GM12864 (cell line): ENCODE data around the gene CEP112.

Experiments used
- DNase-seq: peaks from one replicate; pipeline ENCODE4 v3.0.0-alpha.2; 2011; ENCODE audit warnings: low read depth
- H3K4me3 ChIP-seq: 2 replicates; pipeline ENCODE4 v1.5.1; 2011; ENCODE audit warnings: mild to moderate bottlenecking, low read depth, low read length, control low read depth
- TF ChIP-seq, protein P1 (sequence below): IDR thresholded peaks from 2 replicates; pipeline ENCODE4 v1.5.1; 2011; ENCODE audit warnings: low read depth, mild to moderate bottlenecking, moderate library complexity, low read length, control low read depth, inconsistent platforms; ENCODE audit errors: missing control alignments

CEP112 gene

DNA sequence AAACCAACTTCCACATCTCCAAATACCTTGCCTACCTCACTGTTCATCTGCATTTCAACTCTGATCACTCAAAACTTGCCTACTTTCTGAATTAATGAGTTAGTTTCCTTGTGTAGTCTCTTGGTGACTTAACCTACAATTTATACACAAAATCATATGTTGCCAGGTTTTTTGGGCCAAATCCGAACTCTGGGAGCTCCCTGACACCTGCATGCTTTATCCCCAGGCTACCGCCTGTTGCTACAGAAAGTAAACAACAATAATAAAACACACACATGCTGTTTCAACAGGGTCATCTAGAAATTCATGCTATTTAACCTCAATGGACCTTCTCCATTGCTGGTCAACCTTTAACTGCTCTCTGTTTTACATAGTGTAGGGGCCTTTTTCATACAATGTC lies 526.0 kb downstream of the CEP112 start:
- TF ChIP-seq, protein P1, sequence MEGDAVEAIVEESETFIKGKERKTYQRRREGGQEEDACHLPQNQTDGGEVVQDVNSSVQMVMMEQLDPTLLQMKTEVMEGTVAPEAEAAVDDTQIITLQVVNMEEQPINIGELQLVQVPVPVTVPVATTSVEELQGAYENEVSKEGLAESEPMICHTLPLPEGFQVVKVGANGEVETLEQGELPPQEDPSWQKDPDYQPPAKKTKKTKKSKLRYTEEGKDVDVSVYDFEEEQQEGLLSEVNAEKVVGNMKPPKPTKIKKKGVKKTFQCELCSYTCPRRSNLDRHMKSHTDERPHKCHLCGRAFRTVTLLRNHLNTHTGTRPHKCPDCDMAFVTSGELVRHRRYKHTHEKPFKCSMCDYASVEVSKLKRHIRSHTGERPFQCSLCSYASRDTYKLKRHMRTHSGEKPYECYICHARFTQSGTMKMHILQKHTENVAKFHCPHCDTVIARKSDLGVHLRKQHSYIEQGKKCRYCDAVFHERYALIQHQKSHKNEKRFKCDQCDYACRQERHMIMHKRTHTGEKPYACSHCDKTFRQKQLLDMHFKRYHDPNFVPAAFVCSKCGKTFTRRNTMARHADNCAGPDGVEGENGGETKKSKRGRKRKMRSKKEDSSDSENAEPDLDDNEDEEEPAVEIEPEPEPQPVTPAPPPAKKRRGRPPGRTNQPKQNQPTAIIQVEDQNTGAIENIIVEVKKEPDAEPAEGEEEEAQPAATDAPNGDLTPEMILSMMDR: no peak
- DNase-seq: no peak
- H3K4me3 ChIP-seq: no peak overlapping the region

DNA sequence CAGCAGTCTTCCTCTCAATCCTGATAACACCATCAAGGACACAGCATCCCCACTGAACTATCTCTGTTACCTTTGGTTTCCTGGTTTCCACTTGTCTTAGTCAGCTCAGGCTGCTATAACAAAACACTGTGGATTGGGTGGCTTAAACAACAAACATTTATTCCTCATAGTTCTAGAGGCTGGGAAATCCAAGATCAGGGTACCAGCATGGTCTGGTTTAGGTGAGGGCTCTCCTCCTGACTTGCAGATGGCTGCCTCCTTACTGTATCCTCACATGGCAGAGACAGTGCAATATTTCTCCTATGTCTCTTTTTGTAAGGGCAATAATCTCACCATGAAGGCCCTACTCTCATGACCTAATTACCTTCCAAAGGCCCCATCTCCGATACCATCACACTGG lies 527.2 kb downstream of the CEP112 start:
- H3K4me3 ChIP-seq: no peak overlapping the region
- DNase-seq: no peak
- TF ChIP-seq, protein P1: no peak

DNA sequence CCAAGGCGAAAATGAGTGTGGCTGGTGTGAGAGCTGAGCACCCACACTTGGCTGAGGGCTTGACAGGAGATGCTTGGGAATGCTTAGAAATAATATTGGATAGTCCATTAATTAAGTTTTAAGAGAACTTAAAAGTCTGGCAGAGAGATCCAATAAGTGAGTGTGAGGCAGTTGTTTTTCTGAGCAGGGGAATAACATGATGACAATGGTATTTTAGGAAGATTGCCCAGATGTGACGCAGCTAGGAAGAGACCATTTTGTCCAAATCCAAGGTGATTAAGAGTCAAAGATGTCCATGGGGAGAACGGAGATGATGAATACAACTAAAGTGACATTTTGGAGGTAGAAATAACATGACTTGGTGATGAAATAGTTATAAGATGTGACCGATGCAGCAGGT lies 527.7 kb downstream of the CEP112 start:
- TF ChIP-seq, protein P1: no peak
- no peak overlapping the region for H3K4me3 ChIP-seq
- no peak for DNase-seq

DNA sequence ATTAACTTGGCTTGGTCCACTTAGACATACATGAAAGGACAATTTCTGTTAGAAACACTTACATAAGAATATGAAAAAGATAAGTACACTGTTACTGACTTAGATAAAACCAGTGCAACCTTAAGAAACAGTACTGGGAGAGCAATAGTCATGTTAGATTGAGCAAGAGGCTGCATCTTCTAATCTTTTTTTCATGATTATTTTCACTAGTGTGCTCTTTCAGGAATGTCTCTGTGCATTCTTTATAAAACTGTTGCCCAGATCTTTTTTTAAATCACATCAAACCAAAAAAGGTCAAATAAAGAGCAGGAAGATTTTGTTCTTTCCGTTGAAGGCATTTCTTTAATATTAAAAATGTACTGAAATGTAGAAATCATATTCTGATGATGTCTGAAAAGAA lies 529.7 kb downstream of the CEP112 start:
- H3K4me3 ChIP-seq: no peak overlapping the region
- TF ChIP-seq, protein P1: no peak
- no peak for DNase-seq

DNA sequence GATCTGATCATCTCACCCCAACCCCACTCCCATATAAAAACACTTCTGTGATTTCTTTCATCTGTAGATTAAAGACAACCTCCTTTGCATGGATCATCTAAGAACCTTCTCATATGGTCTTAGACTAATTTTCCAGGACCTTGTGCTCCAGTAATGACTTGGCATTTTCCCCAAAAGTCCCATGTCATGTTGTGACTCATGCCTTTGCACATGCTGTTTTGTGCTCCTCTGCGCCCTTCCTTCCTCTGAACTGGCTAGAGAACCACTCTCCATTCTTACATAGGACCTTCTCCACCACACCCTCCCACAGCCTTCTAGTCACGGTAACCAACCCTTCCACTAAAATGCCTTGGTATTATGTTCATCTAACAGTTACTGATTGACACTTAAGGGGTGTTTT lies 531.0 kb downstream of the CEP112 start:
- no peak overlapping the region for H3K4me3 ChIP-seq
- TF ChIP-seq, protein P1: no peak
- DNase-seq: no peak

DNA sequence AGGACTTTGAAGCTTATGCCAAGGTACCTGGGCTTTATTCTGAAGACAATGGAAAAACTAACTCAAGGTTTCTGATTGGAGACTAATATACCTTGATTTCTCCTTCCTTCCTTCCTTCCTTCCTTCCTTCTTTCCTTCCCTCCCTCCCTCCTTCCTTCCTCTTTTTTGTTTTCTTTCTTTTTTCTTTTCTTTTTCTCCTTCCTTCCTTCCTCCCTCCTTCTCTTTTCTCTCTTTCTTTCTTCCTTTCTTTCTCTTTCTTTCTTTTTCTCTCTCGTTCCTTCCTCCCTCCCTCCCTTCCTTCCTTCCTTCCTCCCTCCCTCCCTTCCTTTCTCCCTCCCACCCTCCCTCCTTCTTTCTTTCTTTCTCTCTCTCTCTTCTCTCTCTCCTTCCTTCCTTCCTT lies 531.9 kb downstream of the CEP112 start:
- DNase-seq: no peak
- H3K4me3 ChIP-seq: no peak overlapping the region
- TF ChIP-seq, protein P1: no peak

DNA sequence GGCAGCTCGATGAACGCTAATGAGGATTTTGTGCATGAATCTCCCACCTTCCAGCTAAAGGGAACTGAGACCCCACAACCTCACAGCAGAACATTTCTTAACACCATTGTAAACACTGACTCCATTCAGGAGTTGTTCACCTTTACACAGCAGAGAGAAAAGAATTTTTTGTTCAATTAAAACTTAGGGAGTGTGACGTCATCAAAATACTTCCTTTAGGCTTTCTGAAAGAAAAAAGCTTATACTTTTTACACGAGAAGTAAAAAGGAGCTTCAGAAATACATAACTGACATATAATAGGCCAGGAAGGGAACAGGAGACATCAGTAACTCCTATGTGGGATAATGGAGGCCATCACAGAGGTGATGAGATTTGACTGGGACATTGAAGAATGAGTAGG lies 532.4 kb downstream of the CEP112 start:
- TF ChIP-seq, protein P1: no peak
- H3K4me3 ChIP-seq: no peak overlapping the region
- no peak for DNase-seq
